NCI-H226 (cell line): Measurements from ENCODE around the gene TSPAN9.
"Not testable (repeated sequence)": the region's sequence is repeated elsewhere in the genome, so short reads cannot be mapped to it uniquely, and the experiment has no call there.

Experiments used
- DNase-seq: peaks from one replicate; pipeline ENCODE4 v3.0.0-alpha.2; 2015

Gene TSPAN9

GRCh38 chr12:3045494-3045893 lies 31.7 kb upstream of the TSPAN9 start:
- DNase-seq = peak; percentile 20

GRCh38 chr12:3045989-3046388 lies 31.2 kb upstream of the TSPAN9 start:
- DNase-seq = no peak

- peak; percentile 13 for DNase-seq
Observed at GRCh38 chr12:3046441-3047200, 30.6 kb upstream of the TSPAN9 start.

- DNase-seq = no peak
Observed at GRCh38 chr12:3047961-3048360, 29.2 kb upstream of the TSPAN9 start.

- no peak for DNase-seq
Observed at GRCh38 chr12:3048540-3048939, 28.6 kb upstream of the TSPAN9 start.

- DNase-seq = no peak
Observed at GRCh38 chr12:3049176-3049575, 28.0 kb upstream of the TSPAN9 start.

- no peak for DNase-seq
Observed at GRCh38 chr12:3049611-3050249, 27.4 kb upstream of the TSPAN9 start.

- DNase-seq = no peak
Observed at GRCh38 chr12:3054374-3054773, 22.8 kb upstream of the TSPAN9 start.

GRCh38 chr12:3055026-3055703 lies 22.0 kb upstream of the TSPAN9 start:
- no peak for DNase-seq

GRCh38 chr12:3055704-3056467 lies 21.3 kb upstream of the TSPAN9 start:
- no peak for DNase-seq

- DNase-seq = no peak
Observed at GRCh38 chr12:3061059-3061458, 16.1 kb upstream of the TSPAN9 start.

- DNase-seq = no peak
Observed at GRCh38 chr12:3061501-3062215, 15.5 kb upstream of the TSPAN9 start.

GRCh38 chr12:3065300-3065699 lies 11.9 kb upstream of the TSPAN9 start:
- no peak for DNase-seq

- not testable (repeated sequence) for DNase-seq
Observed at GRCh38 chr12:3065846-3066245, 11.3 kb upstream of the TSPAN9 start.

- DNase-seq = no peak
Observed at GRCh38 chr12:3069714-3070113, 7.5 kb upstream of the TSPAN9 start.

- peak; percentile 60 for DNase-seq
Observed at GRCh38 chr12:3071107-3071506, 6.1 kb upstream of the TSPAN9 start.

GRCh38 chr12:3071710-3072109 lies 5.5 kb upstream of the TSPAN9 start:
- no peak for DNase-seq

GRCh38 chr12:3073438-3074250 lies 3.5 kb upstream of the TSPAN9 start:
- peak; percentile 40 for DNase-seq

- no peak for DNase-seq
Observed at GRCh38 chr12:3075315-3075714, 1.9 kb upstream of the TSPAN9 start.

- no peak for DNase-seq
Observed at GRCh38 chr12:3077572-3078081, 448 bp downstream of the TSPAN9 start.

- DNase-seq = no peak
Observed at GRCh38 chr12:3078086-3078820, 1.1 kb downstream of the TSPAN9 start.
